Ammon's horn (tissue), 1 donor: ENCODE results near the gene VWA5B1.

ENCODE experiments used
- DNase-seq: peaks from one replicate; pipeline ENCODE4 v3.0.0-alpha.2; 2016; ENCODE audit warnings: low spot score

VWA5B1 gene

GRCh38 chr1:20389571-20389970 lies 98.9 kb downstream of the VWA5B1 start:
- no peak for DNase-seq

- no peak for DNase-seq
Observed at GRCh38 chr1:20390589-20391331, 100.1 kb downstream of the VWA5B1 start.

GRCh38 chr1:20395255-20395654 lies 104.6 kb downstream of the VWA5B1 start:
- DNase-seq, result no peak

DNA sequence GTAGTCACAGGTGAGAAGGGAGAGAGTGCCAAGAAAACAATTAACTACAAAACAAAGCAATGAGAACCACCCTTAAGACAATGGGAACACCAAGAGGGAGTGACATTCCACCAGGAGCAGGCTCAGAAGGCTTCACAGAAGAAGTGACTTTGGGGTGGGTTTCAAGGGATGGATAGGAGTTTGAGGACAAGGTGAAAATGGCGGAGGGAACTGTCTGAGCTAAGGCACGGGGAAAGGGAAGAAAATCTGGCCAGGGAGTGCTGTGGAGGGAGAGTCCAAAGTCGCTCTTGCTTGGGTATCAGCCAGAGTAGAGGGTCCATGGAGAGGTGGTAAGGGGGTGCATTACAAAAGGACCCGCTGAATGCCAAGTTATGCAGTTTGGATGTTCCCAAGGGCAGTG lies 108.1 kb downstream of the VWA5B1 start:
- DNase-seq, result no peak

DNA sequence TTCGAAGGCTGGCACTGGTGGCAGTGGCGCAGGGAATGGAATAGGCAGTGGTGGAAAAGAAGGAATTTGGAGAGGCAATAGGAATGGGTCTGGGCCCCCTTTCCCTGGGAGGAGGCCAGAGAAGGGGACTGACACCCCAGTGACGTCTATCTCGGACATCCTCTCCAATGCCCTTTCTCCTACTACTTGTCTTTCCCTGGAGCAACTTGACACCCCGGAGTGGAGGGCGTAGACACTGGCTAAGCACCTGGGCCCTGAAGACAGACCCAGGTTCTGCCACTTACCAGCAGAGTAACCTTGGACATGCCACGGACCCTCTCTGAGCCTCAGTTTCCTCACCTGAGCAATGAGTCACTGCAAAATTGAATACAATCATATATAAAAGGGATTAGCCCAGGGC lies 108.5 kb downstream of the VWA5B1 start:
- no peak for DNase-seq

GRCh38 chr1:20399606-20400180 lies 109.0 kb downstream of the VWA5B1 start:
- DNase-seq, result no peak

DNA sequence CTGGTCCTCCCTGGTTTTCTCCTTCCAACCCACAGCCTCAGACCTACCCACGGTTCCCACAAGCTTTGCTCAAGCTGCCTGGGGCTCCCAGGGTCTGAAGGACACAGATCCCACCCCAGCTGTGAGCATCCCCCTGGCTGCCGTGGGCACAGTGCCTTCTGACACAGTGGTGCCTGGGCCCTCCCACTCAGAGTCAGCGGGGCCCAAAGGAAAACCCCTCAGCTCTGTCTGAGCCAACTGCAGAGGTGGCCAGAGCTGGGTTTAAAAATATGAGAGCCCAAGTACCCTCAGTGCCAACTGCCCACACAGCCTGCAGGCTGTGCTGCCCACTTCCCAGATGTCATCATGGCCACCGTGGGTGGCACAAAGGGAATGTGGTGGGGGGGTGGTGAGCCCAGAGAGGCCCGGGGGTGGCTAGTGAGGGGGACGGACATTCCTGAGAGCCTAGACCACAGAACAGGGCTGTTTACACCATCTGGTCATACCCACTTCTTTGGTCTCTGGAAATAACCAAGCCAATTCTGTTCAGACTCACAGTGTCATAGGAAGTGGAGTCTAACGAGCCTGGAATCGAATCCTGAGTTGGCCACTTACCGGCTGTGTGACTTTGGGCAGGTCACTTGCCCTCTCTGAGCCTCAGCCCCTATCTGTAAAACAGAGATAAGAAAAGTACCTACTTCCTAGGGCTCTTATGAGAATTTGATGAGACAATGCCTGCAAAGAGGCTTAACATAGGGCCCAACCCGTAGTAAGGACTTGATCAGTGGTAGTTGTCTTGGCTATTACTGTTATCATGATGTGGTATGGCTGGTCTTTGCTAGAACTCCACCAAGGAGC lies 109.9 kb downstream of the VWA5B1 start:
- no peak for DNase-seq

DNA sequence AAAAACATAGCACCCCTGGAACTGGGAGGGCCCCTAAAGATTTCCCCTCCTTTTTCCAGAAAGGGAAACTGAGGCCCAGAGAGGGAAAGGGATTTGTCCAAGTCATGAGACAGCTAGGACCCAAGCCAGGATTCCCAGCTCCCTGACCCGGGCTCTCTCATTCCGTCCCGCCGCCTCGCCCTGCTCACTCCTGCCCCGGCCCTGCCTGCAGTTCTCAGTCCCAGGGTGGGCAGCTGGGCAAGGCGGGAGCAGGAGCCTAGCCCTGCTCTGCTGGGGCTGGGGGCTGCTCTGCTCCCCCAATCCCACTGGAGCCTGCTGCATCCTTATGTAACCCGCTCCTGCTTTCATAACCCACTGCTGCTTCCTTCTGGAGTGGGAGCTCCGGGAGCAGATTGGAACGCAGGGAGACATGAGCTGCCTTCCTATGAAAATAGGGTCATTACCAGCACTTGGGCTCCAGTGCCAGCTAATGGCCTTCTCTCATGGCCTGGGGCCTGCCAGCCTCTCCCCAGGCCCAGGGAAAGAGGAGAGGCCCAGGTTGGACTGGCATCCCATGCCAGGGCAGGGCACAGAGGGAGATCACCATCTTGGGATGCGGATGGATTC lies 110.8 kb downstream of the VWA5B1 start:
- DNase-seq, result no peak

DNA sequence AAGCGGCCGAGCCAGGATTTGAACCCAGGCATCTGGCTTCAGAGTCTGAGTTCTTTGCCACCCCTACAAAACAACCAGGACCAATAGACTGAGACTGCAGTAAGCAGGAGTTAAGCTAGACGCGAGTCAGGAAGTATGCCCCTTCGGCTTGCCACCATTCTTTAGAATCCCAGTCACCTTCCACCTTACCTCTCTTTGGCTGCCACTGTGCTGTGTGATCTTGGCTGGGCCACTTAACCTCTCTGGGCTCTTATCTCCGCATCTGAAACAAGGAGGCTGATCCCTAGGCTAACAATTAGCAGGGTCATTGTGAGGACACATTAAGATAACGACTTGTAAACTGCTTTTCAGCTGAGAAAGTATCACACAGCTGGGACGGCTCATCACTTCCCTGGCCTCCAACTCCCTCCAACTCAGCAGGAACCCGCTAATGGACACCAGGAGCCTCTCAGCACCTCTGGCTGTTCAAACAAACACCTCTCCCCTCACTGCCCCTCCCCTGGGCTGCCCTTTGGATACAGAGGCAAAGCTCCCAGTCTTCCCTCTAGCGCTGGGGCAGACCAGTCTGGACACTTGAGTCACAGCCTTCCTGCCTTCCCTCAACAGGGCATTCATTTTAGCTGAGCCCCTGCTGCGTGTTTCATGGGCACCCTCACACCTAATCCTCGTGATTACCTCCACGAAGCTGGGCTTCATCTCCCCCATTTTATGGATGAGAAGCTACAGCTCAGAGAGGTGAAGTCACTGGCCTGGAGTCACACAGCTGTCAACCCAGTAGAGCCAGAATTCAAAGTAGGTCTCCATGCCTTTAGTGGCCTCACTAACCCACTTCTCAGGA lies 112.1 kb downstream of the VWA5B1 start:
- DNase-seq, result no peak

- DNase-seq, result no peak
Observed at GRCh38 chr1:20403423-20404145, 112.9 kb downstream of the VWA5B1 start.

DNA sequence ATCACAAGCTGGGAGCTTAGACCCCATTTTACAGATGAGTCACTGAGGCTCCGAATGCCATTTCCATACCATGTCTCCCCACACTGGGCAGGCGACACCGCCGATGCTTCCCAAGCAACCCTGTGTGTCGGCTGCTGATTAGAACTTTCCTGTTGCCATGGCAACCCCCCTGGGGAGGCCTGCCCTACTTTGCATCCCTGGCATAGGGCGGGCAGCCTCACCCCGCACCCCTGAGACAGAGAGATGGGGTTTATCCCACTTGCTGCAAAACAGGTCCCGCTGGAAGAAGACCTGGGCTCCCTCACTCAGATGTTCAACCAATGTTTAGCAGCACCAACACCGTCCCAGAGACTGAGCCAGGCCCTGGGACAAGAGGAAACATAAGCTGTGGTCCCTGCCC lies 113.8 kb downstream of the VWA5B1 start:
- peak; percentile 63 for DNase-seq
